ENCODE results near the gene EML4.

EML4 gene

GRCh38 chr2:42190191-42190590 lies 21.0 kb downstream of the EML4 start:
- TF ChIP-seq CTCF (IDR thresholded peaks at IDR 0.05; ENCODE audit: low read depth, low read length), result no peak
- no peak overlapping the region for H3K4me3 ChIP-seq (ENCODE audit: low read depth, low read length)
- no peak for DNase-seq (ENCODE audit: low read depth, low spot score)
- in situ Hi-C loops (cut with HindIII; ENCODE audit: low sequenced_read_pairs), result no loop called here

GRCh38 chr2:42191285-42192009 lies 22.3 kb downstream of the EML4 start:
- H3K4me3 ChIP-seq (ENCODE audit: low read depth, low read length), result no peak overlapping the region
- in situ Hi-C loops (cut with HindIII; ENCODE audit: low sequenced_read_pairs), result no loop called here
- no peak for TF ChIP-seq CTCF (IDR thresholded peaks at IDR 0.05; ENCODE audit: low read depth, low read length)
- no peak for DNase-seq (ENCODE audit: low read depth, low spot score)

- H3K4me3 ChIP-seq (ENCODE audit: low read depth, low read length), result no peak overlapping the region
- in situ Hi-C loops (cut with HindIII; ENCODE audit: low sequenced_read_pairs), result no loop called here
- DNase-seq (ENCODE audit: low read depth, low spot score), result no peak
- TF ChIP-seq CTCF (IDR thresholded peaks at IDR 0.05; ENCODE audit: low read depth, low read length), result no peak
Measured at GRCh38 chr2:42192010-42192373, 22.8 kb downstream of the EML4 start.

- no peak for DNase-seq (ENCODE audit: low read depth, low spot score)
- TF ChIP-seq CTCF (IDR thresholded peaks at IDR 0.05; ENCODE audit: low read depth, low read length), result no peak
- no peak overlapping the region for H3K4me3 ChIP-seq (ENCODE audit: low read depth, low read length)
- in situ Hi-C loops (cut with HindIII; ENCODE audit: low sequenced_read_pairs), result no loop called here
Measured at GRCh38 chr2:42192652-42193566, 23.8 kb downstream of the EML4 start.

- peak; percentile 30 for DNase-seq (ENCODE audit: low read depth, low spot score)
- no peak for TF ChIP-seq CTCF (IDR thresholded peaks at IDR 0.05; ENCODE audit: low read depth, low read length)
- H3K4me3 ChIP-seq (ENCODE audit: low read depth, low read length), result no peak overlapping the region
- in situ Hi-C loops (cut with HindIII; ENCODE audit: low sequenced_read_pairs), result no loop called here
Measured at GRCh38 chr2:42193722-42194187, 24.6 kb downstream of the EML4 start.

GRCh38 chr2:42194428-42194827 lies 25.3 kb downstream of the EML4 start:
- H3K4me3 ChIP-seq (ENCODE audit: low read depth, low read length), result no peak overlapping the region
- TF ChIP-seq CTCF (IDR thresholded peaks at IDR 0.05; ENCODE audit: low read depth, low read length), result no peak
- DNase-seq (ENCODE audit: low read depth, low spot score), result no peak
- in situ Hi-C loops (cut with HindIII; ENCODE audit: low sequenced_read_pairs), result no loop called here

All from astrocyte of the spinal cord (primary cell).